Measurements from ENCODE around the gene LINGO3.

LINGO3 gene

GRCh38 chr19:2333807-2334211 lies 25.9 kb upstream of the LINGO3 start:
- peak overlapping the region; percentile 39 for H3K27ac ChIP-seq
- no peak overlapping the region for H3K4me3 ChIP-seq (ENCODE audit: low read depth, low read length)
- TF ChIP-seq CTCF (IDR thresholded peaks at IDR 0.05; ENCODE audit: low read depth, low read length) = peak; percentile 75

GRCh38 chr19:2333027-2333806 lies 25.3 kb upstream of the LINGO3 start:
- no peak for TF ChIP-seq CTCF (IDR thresholded peaks at IDR 0.05; ENCODE audit: low read depth, low read length)
- H3K27ac ChIP-seq = peak overlapping the region; percentile 39
- H3K27me3 ChIP-seq (ENCODE audit: insufficient read depth, low read depth, severe bottlenecking) = no peaks in the 10 kb centered on the region
- peaks cover 21% of the 10 kb centered on the region for H3K36me3 ChIP-seq
- no peaks in the 10 kb centered on the region for H3K9me3 ChIP-seq (ENCODE audit: severe bottlenecking)
- DNase-seq = peak; percentile 52
- no peak overlapping the region for H3K4me3 ChIP-seq (ENCODE audit: low read depth, low read length)

More at GRCh38 chr19:2333807-2334211, 25.9 kb upstream of the LINGO3 start:
- Histone ChIP-seq H3K27me3 (ENCODE audit: insufficient read depth, low read depth, severe bottlenecking) (no peaks in the 10 kb centered on the region), H3K9me3 (ENCODE audit: severe bottlenecking) (no peaks in the 10 kb centered on the region), H3K36me3 (peaks cover 22% of the 10 kb centered on the region)
- peak; percentile 43 for DNase-seq

GRCh38 chr19:2332341-2333026 lies 24.5 kb upstream of the LINGO3 start:
- DNase-seq = no peak
- H3K36me3 ChIP-seq = peaks cover 19% of the 10 kb centered on the region
- no peaks in the 10 kb centered on the region for H3K9me3 ChIP-seq (ENCODE audit: severe bottlenecking)
- H3K27ac ChIP-seq = peak overlapping the region; percentile 31; the same call in 1 of the 2 replicates
- no peaks in the 10 kb centered on the region for H3K27me3 ChIP-seq (ENCODE audit: insufficient read depth, low read depth, severe bottlenecking)
- H3K4me3 ChIP-seq (ENCODE audit: low read depth, low read length) = no peak overlapping the region
- no peak for TF ChIP-seq CTCF (IDR thresholded peaks at IDR 0.05; ENCODE audit: low read depth, low read length)

- Histone ChIP-seq H3K9me3 (ENCODE audit: severe bottlenecking) (no peaks in the 10 kb centered on the region), H3K4me3 (ENCODE audit: low read depth, low read length) (no peak overlapping the region), H3K27ac (no peak overlapping the region), H3K36me3 (peaks cover 21% of the 10 kb centered on the region), H3K27me3 (ENCODE audit: insufficient read depth, low read depth, severe bottlenecking) (no peaks in the 10 kb centered on the region)
- DNase-seq = no peak
- no peak for TF ChIP-seq CTCF (IDR thresholded peaks at IDR 0.05; ENCODE audit: low read depth, low read length)
Measured at GRCh38 chr19:2331601-2332246, 23.8 kb upstream of the LINGO3 start.

GRCh38 chr19:2330632-2331284 lies 22.8 kb upstream of the LINGO3 start:
- DNase-seq = no peak
- Histone ChIP-seq H3K4me3 (ENCODE audit: low read depth, low read length) (no peak overlapping the region), H3K27me3 (ENCODE audit: insufficient read depth, low read depth, severe bottlenecking) (no peaks in the 10 kb centered on the region), H3K36me3 (peaks cover 25% of the 10 kb centered on the region), H3K9me3 (ENCODE audit: severe bottlenecking) (no peaks in the 10 kb centered on the region), H3K27ac (no peak overlapping the region)
- no peak for TF ChIP-seq CTCF (IDR thresholded peaks at IDR 0.05; ENCODE audit: low read depth, low read length)

All from WERI-Rb-1 (cell line).